HEK293 (cell line): ENCODE measurements around the gene MDN1.

ENCODE experiments used
- KLF9 ChIP-seq: fragments of 450-650 bp; formaldehyde crosslinking; IDR thresholded peaks from 2 replicates; pipeline ENCODE4 v1.5.1; 2016; ENCODE audit warnings: missing biosample characterization, missing genetic modification characterization, low read depth
- ZNF133 ChIP-seq: fragments of 450-650 bp; formaldehyde crosslinking; IDR thresholded peaks from 2 replicates; pipeline ENCODE4 v1.5.1; 2016; ENCODE audit warnings: missing biosample characterization, missing genetic modification characterization
- ZNF146 ChIP-seq: fragments of 450-650 bp; formaldehyde crosslinking; IDR thresholded peaks from 2 replicates; pipeline ENCODE4 v1.5.1; 2016; ENCODE audit warnings: missing biosample characterization, missing genetic modification characterization
- ZNF169 ChIP-seq: fragments of 450-650 bp; formaldehyde crosslinking; IDR thresholded peaks from 2 replicates; pipeline ENCODE4 v1.5.1; 2016; ENCODE audit warnings: missing biosample characterization, missing genetic modification characterization
- ZNF274 ChIP-seq, 2 experiments: fragments of 200-500 bp in 1 of 2; fragments of 450-650 bp in 1 of 2; sonication (Bioruptor generic) in 1 of 2; formaldehyde crosslinking in 1 of 2; IDR thresholded peaks; 2 replicates each; pipeline versions ENCODE4 v1.5.1 to v1.6.1; 2014 to 2016; ENCODE audit warnings: borderline replicate concordance in 1 of 2, inconsistent platforms in 1 of 2, low read length in 1 of 2, missing biosample characterization in 1 of 2, missing genetic modification characterization in 1 of 2
- TF ChIP-seq, protein P1 (sequence below): fragments of 450-650 bp; formaldehyde crosslinking; IDR thresholded peaks from 2 replicates; pipeline ENCODE4 v1.5.1; 2016; ENCODE audit warnings: missing biosample characterization, missing genetic modification characterization
- TF ChIP-seq, protein P2 (sequence below): fragments of 450-650 bp; formaldehyde crosslinking; conservative IDR thresholded peaks from 2 replicates; pipeline ENCODE4 v1.5.1; 2016; ENCODE audit warnings: low read depth, missing biosample characterization, missing genetic modification characterization
- TF ChIP-seq, protein P3 (sequence below): fragments of 450-650 bp; formaldehyde crosslinking; IDR thresholded peaks from 2 replicates; pipeline ENCODE4 v1.5.1; 2016; ENCODE audit warnings: missing biosample characterization, missing genetic modification characterization
- TF ChIP-seq, protein P4 (sequence below): fragments of 450-650 bp; formaldehyde crosslinking; IDR thresholded peaks from 2 replicates; pipeline ENCODE4 v1.5.1; 2016; ENCODE audit warnings: missing biosample characterization, missing genetic modification characterization, low read depth

- no peak for TF ChIP-seq ZNF274 (IDR thresholded peaks at IDR 0.05; ENCODE audit: low read length)
- TF ChIP-seq ZNF274 (tag by site-specific recombination; IDR thresholded peaks at IDR 0.05; ENCODE audit: borderline replicate concordance): no peak
- TF ChIP-seq ZNF133 (tag by site-specific recombination): no peak
- TF ChIP-seq, protein P1, sequence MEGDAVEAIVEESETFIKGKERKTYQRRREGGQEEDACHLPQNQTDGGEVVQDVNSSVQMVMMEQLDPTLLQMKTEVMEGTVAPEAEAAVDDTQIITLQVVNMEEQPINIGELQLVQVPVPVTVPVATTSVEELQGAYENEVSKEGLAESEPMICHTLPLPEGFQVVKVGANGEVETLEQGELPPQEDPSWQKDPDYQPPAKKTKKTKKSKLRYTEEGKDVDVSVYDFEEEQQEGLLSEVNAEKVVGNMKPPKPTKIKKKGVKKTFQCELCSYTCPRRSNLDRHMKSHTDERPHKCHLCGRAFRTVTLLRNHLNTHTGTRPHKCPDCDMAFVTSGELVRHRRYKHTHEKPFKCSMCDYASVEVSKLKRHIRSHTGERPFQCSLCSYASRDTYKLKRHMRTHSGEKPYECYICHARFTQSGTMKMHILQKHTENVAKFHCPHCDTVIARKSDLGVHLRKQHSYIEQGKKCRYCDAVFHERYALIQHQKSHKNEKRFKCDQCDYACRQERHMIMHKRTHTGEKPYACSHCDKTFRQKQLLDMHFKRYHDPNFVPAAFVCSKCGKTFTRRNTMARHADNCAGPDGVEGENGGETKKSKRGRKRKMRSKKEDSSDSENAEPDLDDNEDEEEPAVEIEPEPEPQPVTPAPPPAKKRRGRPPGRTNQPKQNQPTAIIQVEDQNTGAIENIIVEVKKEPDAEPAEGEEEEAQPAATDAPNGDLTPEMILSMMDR (tag by site-specific recombination): no peak
- TF ChIP-seq, protein P2, sequence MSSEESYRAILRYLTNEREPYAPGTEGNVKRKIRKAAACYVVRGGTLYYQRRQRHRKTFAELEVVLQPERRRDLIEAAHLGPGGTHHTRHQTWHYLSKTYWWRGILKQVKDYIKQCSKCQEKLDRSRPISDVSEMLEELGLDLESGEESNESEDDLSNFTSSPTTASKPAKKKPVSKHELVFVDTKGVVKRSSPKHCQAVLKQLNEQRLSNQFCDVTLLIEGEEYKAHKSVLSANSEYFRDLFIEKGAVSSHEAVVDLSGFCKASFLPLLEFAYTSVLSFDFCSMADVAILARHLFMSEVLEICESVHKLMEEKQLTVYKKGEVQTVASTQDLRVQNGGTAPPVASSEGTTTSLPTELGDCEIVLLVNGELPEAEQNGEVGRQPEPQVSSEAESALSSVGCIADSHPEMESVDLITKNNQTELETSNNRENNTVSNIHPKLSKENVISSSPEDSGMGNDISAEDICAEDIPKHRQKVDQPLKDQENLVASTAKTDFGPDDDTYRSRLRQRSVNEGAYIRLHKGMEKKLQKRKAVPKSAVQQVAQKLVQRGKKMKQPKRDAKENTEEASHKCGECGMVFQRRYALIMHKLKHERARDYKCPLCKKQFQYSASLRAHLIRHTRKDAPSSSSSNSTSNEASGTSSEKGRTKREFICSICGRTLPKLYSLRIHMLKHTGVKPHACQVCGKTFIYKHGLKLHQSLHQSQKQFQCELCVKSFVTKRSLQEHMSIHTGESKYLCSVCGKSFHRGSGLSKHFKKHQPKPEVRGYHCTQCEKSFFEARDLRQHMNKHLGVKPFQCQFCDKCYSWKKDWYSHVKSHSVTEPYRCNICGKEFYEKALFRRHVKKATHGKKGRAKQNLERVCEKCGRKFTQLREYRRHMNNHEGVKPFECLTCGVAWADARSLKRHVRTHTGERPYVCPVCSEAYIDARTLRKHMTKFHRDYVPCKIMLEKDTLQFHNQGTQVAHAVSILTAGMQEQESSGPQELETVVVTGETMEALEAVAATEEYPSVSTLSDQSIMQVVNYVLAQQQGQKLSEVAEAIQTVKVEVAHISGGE (tag by site-specific recombination): no peak
- TF ChIP-seq, protein P3, sequence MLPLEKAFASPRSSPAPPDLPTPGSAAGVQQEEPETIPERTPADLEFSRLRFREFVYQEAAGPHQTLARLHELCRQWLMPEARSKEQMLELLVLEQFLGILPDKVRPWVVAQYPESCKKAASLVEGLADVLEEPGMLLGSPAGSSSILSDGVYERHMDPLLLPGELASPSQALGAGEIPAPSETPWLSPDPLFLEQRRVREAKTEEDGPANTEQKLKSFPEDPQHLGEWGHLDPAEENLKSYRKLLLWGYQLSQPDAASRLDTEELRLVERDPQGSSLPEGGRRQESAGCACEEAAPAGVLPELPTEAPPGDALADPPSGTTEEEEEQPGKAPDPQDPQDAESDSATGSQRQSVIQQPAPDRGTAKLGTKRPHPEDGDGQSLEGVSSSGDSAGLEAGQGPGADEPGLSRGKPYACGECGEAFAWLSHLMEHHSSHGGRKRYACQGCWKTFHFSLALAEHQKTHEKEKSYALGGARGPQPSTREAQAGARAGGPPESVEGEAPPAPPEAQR (tag by site-specific recombination): no peak
- no peak for TF ChIP-seq ZNF146 (tag by site-specific recombination)
- TF ChIP-seq, protein P4, sequence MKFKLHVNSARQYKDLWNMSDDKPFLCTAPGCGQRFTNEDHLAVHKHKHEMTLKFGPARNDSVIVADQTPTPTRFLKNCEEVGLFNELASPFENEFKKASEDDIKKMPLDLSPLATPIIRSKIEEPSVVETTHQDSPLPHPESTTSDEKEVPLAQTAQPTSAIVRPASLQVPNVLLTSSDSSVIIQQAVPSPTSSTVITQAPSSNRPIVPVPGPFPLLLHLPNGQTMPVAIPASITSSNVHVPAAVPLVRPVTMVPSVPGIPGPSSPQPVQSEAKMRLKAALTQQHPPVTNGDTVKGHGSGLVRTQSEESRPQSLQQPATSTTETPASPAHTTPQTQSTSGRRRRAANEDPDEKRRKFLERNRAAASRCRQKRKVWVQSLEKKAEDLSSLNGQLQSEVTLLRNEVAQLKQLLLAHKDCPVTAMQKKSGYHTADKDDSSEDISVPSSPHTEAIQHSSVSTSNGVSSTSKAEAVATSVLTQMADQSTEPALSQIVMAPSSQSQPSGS (tag by site-specific recombination): no peak
- TF ChIP-seq ZNF169 (tag by site-specific recombination): no peak
- no peak for TF ChIP-seq KLF9 (tag by site-specific recombination)
Observed at GRCh38 chr6:89843070-89843469, 23.5 kb upstream of the MDN1 start.
